HL-60 (cell line): ENCODE measurements around the gene CYP4B1.

Experiments used
- DNase-seq, 2 experiments: peaks; one replicate each; pipeline ENCODE4 v3.0.0-alpha.2; 2010 to 2020; ENCODE audit warnings: low read depth in 1 of 2, low spot score in 1 of 2
- H3K27ac ChIP-seq: fragments of 250-450 bp; sonication (Bioruptor Pico); replicated peaks from 2 replicates; pipeline ENCODE4 v1.5.1; 2020; ENCODE audit warnings: mild to moderate bottlenecking, moderate library complexity
- H3K27me3 ChIP-seq: fragments of 250-450 bp; sonication (Bioruptor Pico); 2 replicates; pipeline ENCODE4 v1.5.1; 2021; ENCODE audit warnings: mild to moderate bottlenecking, moderate library complexity; ENCODE audit not compliant: insufficient read depth, poor library complexity, severe bottlenecking
- H3K4me3 ChIP-seq: replicated peaks from 2 replicates; pipeline ENCODE4 v1.5.1; 2011; ENCODE audit warnings: mild to moderate bottlenecking, control low read depth, low read length; ENCODE audit not compliant: insufficient read depth
- GABPA ChIP-seq: IDR thresholded peaks from 2 replicates; pipeline ENCODE4 v1.6.1; 2012; ENCODE audit warnings: low read depth
- POLR2AphosphoS5 ChIP-seq: IDR thresholded peaks from 2 replicates; pipeline ENCODE4 v1.6.1; 2012; ENCODE audit warnings: low read depth
- REST ChIP-seq: IDR thresholded peaks from 2 replicates; pipeline ENCODE4 v1.6.1; 2012; ENCODE audit warnings: low read depth; ENCODE audit not compliant: insufficient replicate concordance
- SPI1 ChIP-seq: IDR thresholded peaks from 2 replicates; pipeline ENCODE4 v1.6.1; 2012; ENCODE audit warnings: low read depth, mild to moderate bottlenecking, borderline replicate concordance
- TF ChIP-seq, protein P1 (sequence below): IDR thresholded peaks from one replicate; pipeline ENCODE4 v1.5.1; 2011; ENCODE audit warnings: low read length, control low read depth, inconsistent platforms; ENCODE audit not compliant: insufficient read depth

Gene CYP4B1

DNA sequence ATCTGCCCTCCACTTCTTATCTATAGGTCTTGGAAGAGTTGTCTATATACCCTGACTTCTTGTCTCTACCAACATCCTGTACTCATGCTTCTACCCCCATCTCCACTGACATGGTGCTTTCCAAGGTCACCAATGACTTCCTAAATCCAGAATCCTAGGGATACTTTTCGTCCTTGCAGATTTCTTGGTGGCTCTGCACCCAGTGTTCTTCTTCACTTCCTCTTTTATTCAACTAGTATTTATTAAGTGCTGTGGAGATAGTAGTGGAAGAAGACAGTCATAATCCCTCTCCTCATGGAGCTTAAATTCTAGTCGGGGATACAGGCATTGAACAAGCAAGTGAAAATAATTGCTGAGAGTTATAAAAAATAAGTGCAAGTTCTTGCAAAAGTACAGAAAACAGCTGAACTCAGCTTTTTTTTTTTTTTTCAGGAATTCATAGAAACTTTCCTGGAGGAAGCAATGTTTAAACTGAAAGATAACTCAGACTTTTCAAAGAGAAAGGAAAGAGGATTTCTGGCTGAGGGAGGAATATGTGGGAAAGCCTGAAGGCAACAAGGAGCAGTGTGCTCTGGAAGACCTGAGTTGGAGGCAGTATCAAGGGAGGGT lies 38.2 kb upstream of the CYP4B1 start:
- no peak overlapping the region for H3K4me3 ChIP-seq
- DNase-seq = no peak
- no peak overlapping the region for H3K27ac ChIP-seq
- H3K27me3 ChIP-seq = peaks cover 4% of the 10 kb centered on the region
- no peak for TF ChIP-seq REST
- TF ChIP-seq SPI1 = peak; percentile 68; the same call in 1 of the 2 replicates
- TF ChIP-seq GABPA = no peak
- TF ChIP-seq POLR2AphosphoS5 = no peak
- TF ChIP-seq, protein P1, sequence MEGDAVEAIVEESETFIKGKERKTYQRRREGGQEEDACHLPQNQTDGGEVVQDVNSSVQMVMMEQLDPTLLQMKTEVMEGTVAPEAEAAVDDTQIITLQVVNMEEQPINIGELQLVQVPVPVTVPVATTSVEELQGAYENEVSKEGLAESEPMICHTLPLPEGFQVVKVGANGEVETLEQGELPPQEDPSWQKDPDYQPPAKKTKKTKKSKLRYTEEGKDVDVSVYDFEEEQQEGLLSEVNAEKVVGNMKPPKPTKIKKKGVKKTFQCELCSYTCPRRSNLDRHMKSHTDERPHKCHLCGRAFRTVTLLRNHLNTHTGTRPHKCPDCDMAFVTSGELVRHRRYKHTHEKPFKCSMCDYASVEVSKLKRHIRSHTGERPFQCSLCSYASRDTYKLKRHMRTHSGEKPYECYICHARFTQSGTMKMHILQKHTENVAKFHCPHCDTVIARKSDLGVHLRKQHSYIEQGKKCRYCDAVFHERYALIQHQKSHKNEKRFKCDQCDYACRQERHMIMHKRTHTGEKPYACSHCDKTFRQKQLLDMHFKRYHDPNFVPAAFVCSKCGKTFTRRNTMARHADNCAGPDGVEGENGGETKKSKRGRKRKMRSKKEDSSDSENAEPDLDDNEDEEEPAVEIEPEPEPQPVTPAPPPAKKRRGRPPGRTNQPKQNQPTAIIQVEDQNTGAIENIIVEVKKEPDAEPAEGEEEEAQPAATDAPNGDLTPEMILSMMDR = no peak

GRCh38 chr1:46761740-46762139 lies 37.1 kb upstream of the CYP4B1 start:
- Histone ChIP-seq H3K4me3 (no peak overlapping the region), H3K27me3 (peaks cover 4% of the 10 kb centered on the region), H3K27ac (no peak overlapping the region)
- TF ChIP-seq SPI1 = no peak
- TF ChIP-seq POLR2AphosphoS5 = no peak
- no peak for TF ChIP-seq GABPA
- TF ChIP-seq, protein P1 = no peak
- TF ChIP-seq REST = no peak
- DNase-seq = no peak

- DNase-seq = no peak
- no peak for TF ChIP-seq SPI1
- TF ChIP-seq REST = no peak
- TF ChIP-seq POLR2AphosphoS5 = no peak
- H3K27me3 ChIP-seq = no peaks in the 10 kb centered on the region
- H3K4me3 ChIP-seq = no peak overlapping the region
- H3K27ac ChIP-seq = no peak overlapping the region
Measured at GRCh38 chr1:46764402-46764801, 34.4 kb upstream of the CYP4B1 start.
